HG03521 (cell line): ENCODE results near the gene TMEM97.

Source experiments
- ATAC-seq: cut with Tn5 transposase; IDR thresholded peaks from one replicate; pipeline ENCODE4 v1.9.1; 2021; ENCODE audit warnings: mild to moderate bottlenecking, moderate library complexity; ENCODE audit not compliant: unreplicated experiment

TMEM97 gene

GRCh38 chr17:28363776-28364650, 45.0 kb downstream of the TMEM97 start:
- no peak for ATAC-seq

GRCh38 chr17:28364665-28365363, 45.8 kb downstream of the TMEM97 start, which contains the start of gene SEBOX:
Gene SEBOX, minus strand, starts transcription at chr17:28365199. Its CDS starts 48 bp downstream, at chr17:28365151.
- ATAC-seq: no peak

- no peak for ATAC-seq
These were observed 46.5 kb downstream of the TMEM97 start for GRCh38 chr17:28365487-28365886.

- no peak for ATAC-seq
These were observed 47.6 kb downstream of the TMEM97 start for GRCh38 chr17:28366605-28367004.

- ATAC-seq: no peak
These were observed 48.8 kb downstream of the TMEM97 start for GRCh38 chr17:28367641-28368305.

GRCh38 chr17:28368306-28368831, 49.4 kb downstream of the TMEM97 start:
- no peak for ATAC-seq

- ATAC-seq: no peak
These were observed 50.1 kb downstream of the TMEM97 start for GRCh38 chr17:28368915-28369683.

- ATAC-seq: no peak
These were observed 50.7 kb downstream of the TMEM97 start for GRCh38 chr17:28369684-28370034.

GRCh38 chr17:28370035-28370743, 51.2 kb downstream of the TMEM97 start, which contains the start of gene VTN:
Gene VTN, minus strand, starts transcription at chr17:28370307. Its CDS starts 104 bp downstream, at chr17:28370203.
- ATAC-seq: no peak

GRCh38 chr17:28370744-28371103, 51.7 kb downstream of the TMEM97 start:
- ATAC-seq: no peak

- peak; percentile 81 for ATAC-seq
These were observed 52.5 kb downstream of the TMEM97 start, which contains the start of gene SARM1 for GRCh38 chr17:28371245-28372202. Gene SARM1, plus strand, starts transcription at chr17:28371694. Its CDS starts 339 bp downstream, at chr17:28372033.

GRCh38 chr17:28372203-28372944, 53.4 kb downstream of the TMEM97 start:
- no peak for ATAC-seq

GRCh38 chr17:28372945-28373274, 53.9 kb downstream of the TMEM97 start:
- no peak for ATAC-seq
